HG02973 (cell line): Measurements from ENCODE around the gene SLC2A10.

ENCODE experiments used
- ATAC-seq: cut with Tn5 transposase; IDR thresholded peaks from one replicate; pipeline ENCODE4 v1.9.1; 2021; ENCODE audit warnings: moderate library complexity; ENCODE audit not compliant: unreplicated experiment

Gene SLC2A10

DNA sequence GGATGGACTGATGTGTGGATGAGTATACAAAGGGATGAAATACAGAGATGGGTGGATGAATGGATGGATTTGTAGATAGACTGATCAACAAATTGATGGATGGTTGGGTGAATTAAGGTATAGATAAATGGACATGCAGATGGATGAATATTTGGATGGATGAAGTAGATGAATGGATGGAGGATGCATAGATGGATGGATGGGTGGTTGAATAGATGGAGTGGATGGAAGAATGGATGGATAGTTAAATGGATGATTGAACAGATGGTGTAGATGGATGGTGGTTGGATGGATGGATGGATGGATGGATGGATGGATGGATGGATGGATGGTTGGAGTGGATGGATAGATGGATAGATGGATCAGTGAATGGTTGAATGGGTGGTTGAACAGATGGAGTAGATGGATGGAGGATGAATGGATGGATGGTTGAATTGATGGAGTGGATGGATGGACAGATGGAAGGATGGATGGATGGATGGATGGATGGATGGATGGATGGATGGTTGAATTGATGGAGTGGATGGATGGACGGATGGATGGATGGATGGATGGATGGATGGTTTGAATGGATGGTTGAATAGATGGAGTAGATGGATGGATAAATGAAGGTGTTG is 15.0 kb downstream of the SLC2A10 start:
- ATAC-seq: no peak

DNA sequence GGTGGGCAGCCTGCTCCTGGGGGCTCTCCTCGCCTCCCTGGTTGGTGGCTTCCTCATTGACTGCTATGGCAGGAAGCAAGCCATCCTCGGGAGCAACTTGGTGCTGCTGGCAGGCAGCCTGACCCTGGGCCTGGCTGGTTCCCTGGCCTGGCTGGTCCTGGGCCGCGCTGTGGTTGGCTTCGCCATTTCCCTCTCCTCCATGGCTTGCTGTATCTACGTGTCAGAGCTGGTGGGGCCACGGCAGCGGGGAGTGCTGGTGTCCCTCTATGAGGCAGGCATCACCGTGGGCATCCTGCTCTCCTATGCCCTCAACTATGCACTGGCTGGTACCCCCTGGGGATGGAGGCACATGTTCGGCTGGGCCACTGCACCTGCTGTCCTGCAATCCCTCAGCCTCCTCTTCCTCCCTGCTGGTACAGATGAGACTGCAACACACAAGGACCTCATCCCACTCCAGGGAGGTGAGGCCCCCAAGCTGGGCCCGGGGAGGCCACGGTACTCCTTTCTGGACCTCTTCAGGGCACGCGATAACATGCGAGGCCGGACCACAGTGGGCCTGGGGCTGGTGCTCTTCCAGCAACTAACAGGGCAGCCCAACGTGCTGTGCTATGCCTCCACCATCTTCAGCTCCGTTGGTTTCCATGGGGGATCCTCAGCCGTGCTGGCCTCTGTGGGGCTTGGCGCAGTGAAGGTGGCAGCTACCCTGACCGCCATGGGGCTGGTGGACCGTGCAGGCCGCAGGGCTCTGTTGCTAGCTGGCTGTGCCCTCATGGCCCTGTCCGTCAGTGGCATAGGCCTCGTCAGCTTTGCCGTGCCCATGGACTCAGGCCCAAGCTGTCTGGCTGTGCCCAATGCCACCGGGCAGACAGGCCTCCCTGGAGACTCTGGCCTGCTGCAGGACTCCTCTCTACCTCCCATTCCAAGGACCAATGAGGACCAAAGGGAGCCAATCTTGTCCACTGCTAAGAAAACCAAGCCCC is 16.0 kb downstream of the SLC2A10 start:
- no peak for ATAC-seq

GRCh38 chr20:46731770-46732169 is 22.3 kb downstream of the SLC2A10 start:
- no peak for ATAC-seq

GRCh38 chr20:46735436-46735835 is 26.0 kb downstream of the SLC2A10 start:
- ATAC-seq: no peak

GRCh38 chr20:46739431-46740213 is 30.2 kb downstream of the SLC2A10 start:
- no peak for ATAC-seq

- no peak for ATAC-seq
Observed at GRCh38 chr20:46740214-46740609, 30.8 kb downstream of the SLC2A10 start.

- ATAC-seq: no peak
Observed at GRCh38 chr20:46741924-46742668, 32.6 kb downstream of the SLC2A10 start.

DNA sequence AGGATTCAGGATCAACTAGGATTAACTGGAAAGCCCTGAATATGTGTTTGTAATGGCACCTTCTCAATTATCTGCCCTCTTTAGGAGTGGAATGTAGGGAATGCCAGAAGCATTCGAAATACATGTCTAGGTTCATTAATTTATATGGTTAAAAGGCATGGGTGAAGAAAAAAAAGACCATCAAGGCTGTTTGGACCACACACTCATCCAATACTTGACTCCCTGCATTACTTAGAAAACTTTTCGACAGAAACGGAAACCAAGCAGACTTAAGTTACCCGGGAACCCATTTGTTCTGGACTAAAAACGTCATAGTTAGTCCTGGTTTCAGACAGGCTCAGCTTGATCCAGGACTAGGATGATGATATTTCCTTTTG is 33.2 kb downstream of the SLC2A10 start:
- no peak for ATAC-seq

DNA sequence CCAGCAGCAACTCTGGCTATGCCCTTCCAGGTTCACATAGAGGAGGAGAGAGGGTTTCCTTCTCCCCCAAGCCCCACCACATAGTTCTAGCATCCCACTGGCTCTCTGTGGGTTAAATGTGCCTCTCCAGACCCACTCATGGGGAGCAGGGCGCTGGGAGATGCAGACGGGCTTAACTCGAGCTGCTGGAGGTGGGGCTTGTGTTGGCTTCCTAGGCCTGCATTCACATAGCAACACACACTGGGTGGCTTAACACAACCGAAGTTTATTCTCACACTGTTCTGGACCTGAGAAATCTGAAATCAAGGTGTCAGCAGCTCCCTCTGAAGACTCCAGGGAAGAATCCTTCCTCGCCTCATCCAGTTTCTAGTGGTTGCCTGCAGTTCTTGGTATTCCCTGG is 33.6 kb downstream of the SLC2A10 start:
- ATAC-seq: no peak

- no peak for ATAC-seq
Observed at GRCh38 chr20:46746956-46747526, 37.6 kb downstream of the SLC2A10 start.

- ATAC-seq: no peak
Observed at GRCh38 chr20:46749147-46749546, 39.7 kb downstream of the SLC2A10 start.

GRCh38 chr20:46751856-46752255 is 42.4 kb downstream of the SLC2A10 start:
- no peak for ATAC-seq

GRCh38 chr20:46752728-46753127 is 43.3 kb downstream of the SLC2A10 start:
- no peak for ATAC-seq

DNA sequence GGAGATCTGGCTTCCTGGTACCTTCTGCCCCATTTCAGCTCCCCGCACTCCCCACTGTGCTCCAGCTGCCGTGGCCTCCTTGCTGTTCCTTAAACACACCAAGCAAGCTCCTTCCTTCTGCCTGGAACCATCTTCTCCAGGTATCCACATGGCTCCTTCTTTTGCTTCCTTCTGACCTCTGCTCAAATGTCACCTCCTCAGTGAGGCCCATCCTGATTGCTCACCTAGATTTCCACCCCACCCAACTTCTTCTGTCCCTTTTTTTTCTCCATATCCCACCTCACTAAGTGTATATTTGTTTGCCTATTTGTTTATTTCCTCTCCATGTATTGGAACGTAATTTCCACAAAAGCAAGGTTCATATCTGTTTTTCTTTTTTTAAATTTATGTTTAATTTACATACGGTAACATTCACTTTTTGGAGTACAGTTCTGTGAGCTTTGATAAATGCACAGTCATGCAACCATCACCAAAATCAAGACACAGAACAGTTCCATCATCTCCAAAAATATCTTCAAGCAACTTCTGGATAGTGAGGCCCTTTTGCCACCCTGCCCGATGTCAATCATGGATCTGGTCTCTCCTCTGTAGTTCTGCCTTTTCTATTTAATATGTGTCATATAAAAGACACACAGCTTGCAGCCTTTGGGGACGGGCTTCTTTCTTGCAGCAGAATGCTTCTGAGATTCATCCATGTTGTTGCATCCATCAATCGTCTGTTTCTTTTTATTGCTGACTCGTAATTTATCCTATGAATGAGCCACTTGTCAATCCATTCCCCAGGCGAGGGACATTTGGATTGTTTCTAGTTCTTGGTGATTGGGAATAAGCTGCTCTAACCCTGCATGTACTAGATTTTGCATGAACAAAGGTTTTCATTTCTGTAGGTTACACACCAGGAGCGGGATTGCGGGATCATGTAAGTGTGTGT is 46.3 kb downstream of the SLC2A10 start:
- no peak for ATAC-seq

- no peak for ATAC-seq
Observed at GRCh38 chr20:46756419-46756818, 47.0 kb downstream of the SLC2A10 start.

DNA sequence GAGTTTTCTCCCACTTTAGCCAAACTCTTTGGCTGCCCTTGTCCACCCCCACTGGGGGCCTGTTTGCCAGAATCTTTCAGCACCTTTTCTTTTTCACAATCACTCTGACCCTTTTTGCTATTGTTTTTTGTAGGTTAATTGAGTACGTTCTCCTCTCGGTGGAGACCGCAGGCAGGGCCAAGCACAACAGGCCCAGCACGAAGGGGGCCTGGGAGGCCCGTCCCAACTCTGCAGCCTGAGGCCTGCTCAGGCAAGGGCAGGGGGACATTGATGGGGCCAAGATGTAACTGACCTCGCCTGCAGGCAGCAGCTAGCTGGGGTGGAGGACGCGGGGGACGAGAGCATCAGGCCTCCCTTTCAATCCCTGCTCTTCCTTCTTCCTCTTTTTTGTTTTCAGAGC is 47.7 kb downstream of the SLC2A10 start:
- no peak for ATAC-seq

DNA sequence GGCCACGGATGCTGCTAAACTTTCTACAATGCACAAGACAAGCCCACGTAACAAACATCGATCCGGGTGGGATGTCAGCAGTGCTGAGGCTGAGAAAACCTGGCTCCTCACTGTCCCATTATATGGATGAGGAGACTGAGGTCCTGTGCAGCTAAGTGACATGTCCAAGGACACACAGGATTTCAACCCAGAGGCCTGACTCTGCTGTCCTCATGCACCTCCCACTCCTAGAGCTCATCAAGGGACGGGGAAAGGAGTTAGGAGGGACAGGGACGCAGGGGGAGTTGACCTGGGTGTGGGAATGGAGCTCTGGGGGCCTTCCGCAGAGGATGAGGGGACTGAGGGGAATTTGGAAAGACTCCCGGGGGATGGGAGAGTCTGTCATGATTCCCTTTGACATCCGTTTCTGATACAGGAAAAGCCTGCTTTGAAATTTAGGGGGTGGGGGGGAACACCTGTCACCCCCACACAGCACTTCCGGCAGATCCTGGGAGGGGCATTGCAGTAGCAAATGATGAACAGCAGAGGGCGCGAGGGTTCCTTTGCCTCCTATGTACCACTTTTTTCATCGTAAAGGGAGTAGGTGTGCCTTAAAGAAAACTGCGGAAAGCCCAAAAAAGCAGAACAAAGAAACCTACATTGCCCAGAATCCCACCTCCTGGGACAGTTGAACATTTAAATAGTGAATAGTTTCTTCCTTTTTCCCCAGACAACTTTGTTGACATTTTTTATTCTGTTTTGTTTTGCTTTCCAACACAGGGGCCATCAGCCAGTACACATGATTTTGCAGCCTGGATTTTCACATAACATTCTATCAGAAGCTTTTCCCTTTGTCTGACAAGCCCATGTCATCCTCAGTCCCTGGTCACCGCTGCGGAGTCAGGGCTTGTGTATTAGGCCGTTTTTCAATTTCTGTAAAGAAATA is 48.6 kb downstream of the SLC2A10 start:
- ATAC-seq: no peak

DNA sequence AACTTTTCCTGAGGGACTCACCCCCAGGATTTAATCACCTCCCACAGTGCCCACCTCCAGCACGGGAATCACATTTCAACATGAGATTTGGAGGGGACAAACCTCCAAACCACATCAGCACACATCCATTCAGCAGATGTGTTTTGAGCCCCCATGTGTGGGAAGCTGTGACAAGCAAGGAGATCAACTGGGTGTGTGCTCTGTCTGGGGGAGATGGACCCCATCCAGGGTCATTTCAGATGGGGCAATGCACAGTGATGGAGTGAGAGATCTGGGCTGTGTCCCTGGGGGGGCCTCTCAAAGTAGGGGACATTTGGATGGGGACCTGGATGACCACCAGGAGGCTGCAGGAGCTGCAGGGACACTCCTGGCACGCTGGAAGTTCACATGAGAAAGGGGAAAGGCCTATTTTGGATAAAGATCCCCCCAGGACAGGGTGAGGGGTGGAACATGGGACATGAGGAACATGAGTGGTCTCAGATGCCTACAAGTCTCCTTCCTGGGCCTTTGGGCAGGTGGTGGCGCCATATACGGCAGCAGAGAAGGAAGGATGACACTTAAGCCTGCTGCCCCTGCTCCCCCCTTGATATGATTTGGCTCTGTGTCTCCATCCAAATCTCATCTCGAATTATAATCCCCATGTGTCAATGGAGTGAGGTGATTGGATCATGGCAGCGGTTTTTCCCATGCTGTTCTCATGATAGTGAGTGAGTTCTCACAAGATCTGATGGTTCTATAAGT is 49.6 kb downstream of the SLC2A10 start:
- no peak for ATAC-seq
